Upper lobe of right lung (tissue), 1 donor: ENCODE results near the gene RAB27A. TPM values are rescaled to one million over a fixed set of nuclear protein-coding genes. Genes with fewer than 3 reads are reported as not detected.
A peak's percentile ranks its signal among the peaks of the same experiment; 100 is the strongest.

Experiments
- ATAC-seq: fragments of 200-7000 bp; cut with Tn5 transposase; one replicate; pipeline ENCODE4 v1.9.1; 2020; ENCODE audit warnings: mild to moderate bottlenecking, moderate library complexity
- DNase-seq: peaks from one replicate; pipeline ENCODE4 v3.0.0-alpha.2; 2020
- H3K27ac ChIP-seq: fragments of 200-600 bp; one replicate; pipeline ENCODE4 v1.8.0; 2022
- H3K27me3 ChIP-seq: fragments of 200-600 bp; one replicate; pipeline ENCODE4 v1.8.0; 2022; ENCODE audit warnings: mild to moderate bottlenecking
- H3K36me3 ChIP-seq: fragments of 200-600 bp; one replicate; pipeline ENCODE4 v1.8.0; 2022
- H3K4me1 ChIP-seq: fragments of 200-600 bp; one replicate; pipeline ENCODE4 v1.8.0; 2022
- H3K4me3 ChIP-seq: fragments of 200-600 bp; one replicate; pipeline ENCODE4 v1.8.0; 2022; ENCODE audit warnings: mild to moderate bottlenecking
- H3K9me3 ChIP-seq: fragments of 200-600 bp; one replicate; pipeline ENCODE4 v1.8.0; 2022
- CTCF ChIP-seq: fragments of 200-600 bp; IDR thresholded peaks from one replicate; pipeline ENCODE4 v1.8.0; 2022; ENCODE audit warnings: antibody characterized with exemption
- intact Hi-C: fragments of 100-400 bp; cut with DNase I; formaldehyde crosslinking; loops from one replicate; pipeline ENCODE4 v1.11.0; 2022
- total RNA-seq: library from RNA; stranded (reverse); fragmentation: NEBNext Ultra II Directional; extraction: Animal tissue kit (Norgen Biotek cat#: 25700); gene quantifications from one replicate; pipeline ENCODE4 v1.2.1, GENCODE V29; 2021
- donor health status: DM: no; HTN: yes; CAD: no; lungs with severe emphysema.

RAB27A gene
- total RNA-seq, 1 donor from 2014 or later: 72.5 TPM

DNA sequence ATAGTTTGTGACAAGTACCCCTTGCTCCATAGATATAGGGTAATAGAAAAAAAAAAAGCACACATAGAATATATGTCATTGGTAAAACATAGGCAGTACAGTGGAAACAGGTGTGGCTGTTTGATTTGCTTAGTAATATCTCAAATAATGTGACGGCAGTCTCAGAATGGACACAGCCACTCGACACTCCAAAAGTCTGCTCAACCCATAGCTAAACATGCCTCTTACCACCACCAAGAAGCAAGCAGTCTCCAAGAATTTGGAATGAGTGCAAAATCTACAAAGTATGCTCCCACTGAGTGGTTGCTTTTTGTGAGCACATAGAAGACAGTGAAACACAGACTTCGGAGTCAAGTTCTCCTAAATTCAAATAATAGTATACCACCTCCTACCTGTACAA is 43.0 kb downstream of the RAB27A start:
- Histone ChIP-seq H3K36me3 (no peaks in the 10 kb centered on the region), H3K27ac (no peak overlapping the region), H3K4me3 (no peak overlapping the region), H3K9me3 (no peaks in the 10 kb centered on the region), H3K4me1 (peaks cover 47% of the 10 kb centered on the region), H3K27me3 (no peaks in the 10 kb centered on the region)
- peak; percentile 66 for ATAC-seq
- DNase-seq: no peak
- TF ChIP-seq CTCF: no peak
- intact Hi-C loops: no loop called here

GRCh38 chr15:55245059-55245458 is 44.6 kb downstream of the RAB27A start:
- ATAC-seq: no peak
- peaks cover 33% of the 10 kb centered on the region for H3K4me1 ChIP-seq
- intact Hi-C loops: no loop called here
- H3K4me3 ChIP-seq: no peak overlapping the region
- no peak for DNase-seq
- H3K27ac ChIP-seq: no peak overlapping the region
- no peaks in the 10 kb centered on the region for H3K9me3 ChIP-seq
- TF ChIP-seq CTCF: no peak
- H3K36me3 ChIP-seq: no peaks in the 10 kb centered on the region
- H3K27me3 ChIP-seq: no peaks in the 10 kb centered on the region

- Histone ChIP-seq H3K27me3 (no peaks in the 10 kb centered on the region), H3K9me3 (no peaks in the 10 kb centered on the region), H3K4me1 (peaks cover 3% of the 10 kb centered on the region), H3K27ac (no peak overlapping the region), H3K4me3 (no peak overlapping the region), H3K36me3 (no peaks in the 10 kb centered on the region)
- ATAC-seq: no peak
- no peak for TF ChIP-seq CTCF
- intact Hi-C loops: no loop called here
- no peak for DNase-seq
Measured at GRCh38 chr15:55241891-55242290, 47.7 kb downstream of the RAB27A start.

GRCh38 chr15:55241186-55241585 is 48.4 kb downstream of the RAB27A start:
- no peaks in the 10 kb centered on the region for H3K9me3 ChIP-seq
- TF ChIP-seq CTCF: no peak
- no peak overlapping the region for H3K4me3 ChIP-seq
- H3K4me1 ChIP-seq: no peaks in the 10 kb centered on the region
- intact Hi-C loops: no loop called here
- no peaks in the 10 kb centered on the region for H3K36me3 ChIP-seq
- H3K27me3 ChIP-seq: no peaks in the 10 kb centered on the region
- no peak for ATAC-seq
- peak overlapping the region; percentile 17 for H3K27ac ChIP-seq
- no peak for DNase-seq

DNA sequence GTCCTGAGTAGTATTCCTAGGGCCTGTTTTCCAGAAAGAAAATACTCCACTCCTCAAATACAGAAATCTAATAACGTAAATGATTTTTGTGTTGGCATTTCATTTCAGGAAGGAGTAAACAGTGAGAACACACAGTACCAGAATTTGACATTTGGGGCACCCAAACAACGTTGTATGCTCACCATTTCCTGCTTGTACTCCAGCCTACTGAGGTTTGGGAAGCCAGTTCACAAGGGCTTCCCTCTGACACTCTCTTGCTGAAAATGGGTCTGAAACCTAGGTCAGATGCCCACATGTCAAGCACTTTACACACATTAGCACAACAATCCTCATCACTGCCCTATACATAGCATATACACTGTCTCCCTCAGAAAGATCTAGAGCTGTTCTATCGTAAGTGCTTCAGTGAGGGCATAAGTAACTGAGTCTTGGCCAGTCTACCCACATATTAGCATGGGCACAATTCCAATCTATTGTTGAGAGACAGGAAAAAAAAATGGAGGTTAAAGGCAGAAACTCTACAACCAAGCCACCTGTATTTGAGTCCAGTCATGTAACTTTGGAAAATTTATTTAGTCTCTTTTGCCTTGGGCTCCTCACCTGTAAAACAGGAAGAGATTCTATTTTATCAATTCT is 49.4 kb downstream of the RAB27A start:
- no peak for DNase-seq
- Histone ChIP-seq H3K4me3 (no peak overlapping the region), H3K36me3 (no peaks in the 10 kb centered on the region), H3K27ac (no peak overlapping the region), H3K27me3 (no peaks in the 10 kb centered on the region), H3K9me3 (no peaks in the 10 kb centered on the region), H3K4me1 (no peaks in the 10 kb centered on the region)
- no peak for TF ChIP-seq CTCF
- intact Hi-C loops: no loop called here
- no peak for ATAC-seq
